GM15510 (cell line): ENCODE results near the gene FUBP1.

ENCODE experiments used
- POLR2A ChIP-seq: IDR thresholded peaks from 3 replicates; pipeline ENCODE4 v1.6.1; 2011; ENCODE audit warnings: borderline replicate concordance; ENCODE audit not compliant: insufficient read length; ENCODE audit errors: extremely low read depth

Gene FUBP1

DNA sequence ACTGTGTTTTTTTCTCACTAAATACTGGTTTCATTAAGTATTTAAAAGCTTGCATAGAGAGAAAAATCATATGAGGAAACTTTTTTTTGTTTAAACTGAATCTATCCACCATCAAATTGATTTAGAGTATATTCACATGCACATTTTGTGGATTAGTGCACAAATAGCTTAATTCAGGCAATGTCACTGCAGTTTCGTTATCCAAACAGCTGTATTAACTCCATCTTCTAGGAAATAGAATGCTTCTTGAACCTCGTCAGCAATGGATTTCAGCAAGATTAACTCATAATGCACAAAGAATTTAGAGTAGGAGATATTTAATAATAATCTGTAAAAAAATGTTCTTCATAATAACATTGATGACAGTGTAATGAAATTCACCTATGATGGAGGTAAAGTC lies 52.9 kb downstream of the FUBP1 start:
- no peak for TF ChIP-seq POLR2A

DNA sequence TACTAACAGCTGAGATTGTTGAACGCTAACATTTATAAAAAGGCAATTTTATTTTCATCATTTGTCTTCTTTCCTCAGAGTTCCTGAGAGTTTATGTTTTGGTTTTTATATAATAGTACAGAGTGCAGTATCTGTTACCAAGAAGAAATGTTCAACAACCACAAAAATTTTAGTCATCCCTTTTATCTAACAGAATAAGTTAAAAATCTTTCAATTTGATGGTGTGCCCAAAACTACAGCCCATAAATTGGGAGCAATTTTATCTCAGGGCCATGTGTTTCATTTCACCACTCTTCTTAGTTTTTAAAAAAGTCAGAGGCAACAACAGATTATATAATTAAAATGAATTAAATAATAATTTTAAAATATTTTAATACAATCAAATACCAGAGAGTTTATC lies 53.4 kb downstream of the FUBP1 start:
- TF ChIP-seq POLR2A: no peak

DNA sequence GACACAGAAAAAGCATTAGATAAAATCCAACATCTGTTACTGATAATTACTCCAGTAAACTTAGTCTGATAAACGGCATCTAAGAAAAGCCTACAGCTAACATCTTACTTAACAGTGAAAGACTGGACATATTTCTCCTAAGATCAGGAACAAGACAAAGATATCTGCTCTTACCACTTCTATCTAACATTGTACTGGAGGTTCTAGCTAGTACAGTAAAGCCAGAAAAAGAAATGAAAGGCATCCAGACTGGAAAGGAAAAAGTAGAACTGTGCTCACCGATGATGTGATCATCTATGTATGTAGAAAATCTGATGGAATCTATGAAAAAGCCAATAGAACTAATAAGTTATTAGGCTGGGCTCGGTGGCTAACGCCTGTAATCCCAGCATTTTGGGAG lies 68.8 kb downstream of the FUBP1 start:
- no peak for TF ChIP-seq POLR2A

DNA sequence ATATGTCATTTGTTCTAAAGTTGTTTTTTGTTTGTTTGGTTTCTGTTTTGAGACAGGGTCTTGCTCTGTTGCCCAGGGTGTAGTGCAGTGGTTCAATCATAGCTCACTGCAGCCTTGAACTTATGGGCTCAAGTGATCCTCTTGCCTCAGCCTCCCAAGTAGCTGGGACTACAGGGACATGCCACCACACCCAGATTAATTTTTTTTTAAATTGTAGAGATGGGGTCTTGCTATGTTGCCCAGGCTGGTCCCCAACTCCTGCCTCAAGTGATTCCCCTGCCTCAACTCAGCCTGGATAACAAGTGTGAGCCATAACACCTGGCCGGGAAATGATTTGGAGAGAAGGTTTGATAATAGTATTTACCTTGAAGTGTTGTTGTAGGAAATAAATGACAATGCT lies 72.2 kb downstream of the FUBP1 start:
- TF ChIP-seq POLR2A: no peak

DNA sequence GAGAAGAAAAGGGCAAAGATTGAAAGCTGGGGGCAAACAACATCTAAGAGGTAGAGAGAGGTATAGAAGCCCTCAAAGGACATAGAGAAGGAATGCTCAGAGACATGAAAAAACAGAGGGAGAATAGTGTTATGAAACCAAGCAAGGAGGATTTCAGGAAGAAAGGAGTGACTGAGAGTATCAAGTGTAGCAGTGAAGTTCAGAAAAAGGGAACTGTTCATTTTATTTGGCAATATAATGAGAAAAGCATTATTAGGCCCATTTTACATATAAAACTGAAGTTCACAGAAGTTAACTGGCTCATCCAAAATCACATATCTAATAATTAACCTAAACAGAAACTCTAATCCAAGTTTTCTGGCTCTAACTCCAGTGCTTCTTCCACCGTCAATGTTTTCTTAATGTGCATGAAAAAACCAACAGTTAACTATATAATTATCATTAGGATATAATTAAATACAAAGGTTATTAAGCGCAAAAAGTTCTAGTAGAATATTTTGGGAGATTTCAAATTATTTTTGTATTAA lies 72.8 kb downstream of the FUBP1 start:
- no peak for TF ChIP-seq POLR2A

DNA sequence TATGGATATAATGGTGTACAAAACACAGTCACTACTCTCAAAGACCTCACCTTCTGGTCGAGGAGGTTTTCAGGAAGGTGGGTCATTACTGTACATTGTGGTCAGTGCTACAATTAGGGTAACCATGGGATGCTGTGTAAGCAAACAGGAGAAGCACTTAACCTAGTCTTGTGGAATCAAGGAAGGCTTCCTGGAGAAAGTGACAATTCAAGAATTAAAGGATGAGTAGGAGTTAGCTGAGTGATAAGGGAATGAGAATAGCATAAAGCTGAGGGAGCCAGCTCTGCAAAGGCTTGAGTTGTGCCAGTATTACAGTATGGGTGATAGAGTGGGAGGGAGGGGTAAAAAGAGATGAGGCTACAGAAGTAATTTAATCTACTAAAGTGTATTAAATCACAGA lies 73.3 kb downstream of the FUBP1 start:
- no peak for TF ChIP-seq POLR2A

DNA sequence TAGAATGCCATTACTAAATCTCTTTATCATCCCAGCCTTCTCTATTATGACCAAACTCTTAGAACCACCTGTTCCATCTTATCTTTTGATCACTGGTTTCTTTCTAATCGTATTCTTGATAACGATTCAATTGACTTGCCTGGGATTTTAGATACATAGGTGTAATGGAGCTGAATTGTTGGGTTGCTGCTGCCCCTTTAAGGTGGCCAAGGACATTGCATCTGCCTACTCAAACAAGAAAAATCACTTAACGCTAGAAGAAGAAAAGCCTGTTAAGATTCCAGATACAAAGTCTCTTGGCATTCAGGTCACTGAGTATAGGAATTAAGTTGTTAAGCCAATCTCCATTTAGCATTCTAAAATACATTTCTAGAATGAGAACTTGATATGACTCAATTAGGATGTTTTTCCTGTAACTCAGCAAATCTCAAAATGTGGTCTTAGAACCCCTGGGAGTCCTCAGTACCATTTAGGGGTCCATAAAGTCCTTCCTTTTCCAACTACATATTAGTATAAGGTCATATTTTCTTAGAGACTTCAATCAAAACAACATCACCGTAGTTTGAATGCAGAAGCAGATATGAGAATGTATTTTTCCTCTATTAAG lies 78.1 kb downstream of the FUBP1 start:
- TF ChIP-seq POLR2A: no peak

DNA sequence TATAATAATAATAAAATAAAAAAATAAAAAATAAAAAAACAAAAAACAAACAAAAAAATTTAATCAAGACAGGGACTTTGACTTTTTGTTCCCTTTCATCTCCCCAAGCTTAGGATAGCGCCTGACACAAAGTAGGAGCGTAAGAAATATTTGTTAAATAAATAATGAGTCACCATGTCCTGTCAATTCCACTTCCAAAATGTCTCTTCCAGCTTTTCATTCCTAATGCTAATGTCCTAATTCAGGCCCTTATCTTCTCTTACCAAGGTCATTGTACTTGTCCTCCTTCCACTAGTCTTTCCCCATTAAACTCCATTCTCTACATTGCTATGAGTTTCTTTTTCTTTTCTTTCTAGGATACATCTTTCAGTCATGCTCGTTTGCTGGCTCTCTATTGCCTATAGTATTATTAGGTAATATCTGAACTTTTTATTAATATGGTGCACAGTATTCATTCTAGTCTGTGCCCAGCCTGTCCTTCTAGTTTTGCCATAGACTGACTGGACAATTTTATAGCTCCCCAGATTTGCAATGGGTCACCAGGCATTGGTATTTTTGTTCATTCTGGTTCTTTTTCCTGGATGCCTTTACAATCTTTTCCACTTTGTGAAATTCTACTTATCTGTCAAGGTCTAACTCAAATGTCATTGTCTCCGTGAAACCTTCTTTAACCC lies 79.1 kb downstream of the FUBP1 start:
- TF ChIP-seq POLR2A: no peak
